NCI-H446 treated with DMSO at 0.1 percent for 48 hours (cell line): ENCODE measurements around the gene TOM1L2.

Experiments
- DNase-seq: peaks from one replicate; lab custom pipeline; 2025; lab: John Stamatoyannopoulos, UW

TOM1L2 gene

DNA sequence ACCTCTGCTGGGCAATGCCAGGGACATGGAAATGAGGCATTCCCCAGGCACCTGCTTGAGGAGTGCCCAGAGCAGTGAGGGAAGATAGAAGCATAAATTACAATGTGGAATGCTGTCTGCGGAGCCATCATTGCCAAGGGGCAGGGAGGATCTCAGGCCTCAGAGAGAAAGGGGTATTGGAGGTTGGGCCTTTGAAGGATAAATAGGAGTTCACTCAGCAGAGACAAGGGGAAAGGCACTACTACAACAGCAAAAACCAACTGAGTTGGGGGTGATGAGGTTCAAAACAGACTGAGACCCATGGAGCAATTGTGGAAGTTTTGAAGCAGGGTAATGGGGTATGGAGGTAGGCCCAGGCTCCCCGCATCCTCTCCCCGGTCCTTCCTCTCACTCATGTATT lies 168.2 kb downstream of the TOM1L2 start:
- no peak for DNase-seq

DNA sequence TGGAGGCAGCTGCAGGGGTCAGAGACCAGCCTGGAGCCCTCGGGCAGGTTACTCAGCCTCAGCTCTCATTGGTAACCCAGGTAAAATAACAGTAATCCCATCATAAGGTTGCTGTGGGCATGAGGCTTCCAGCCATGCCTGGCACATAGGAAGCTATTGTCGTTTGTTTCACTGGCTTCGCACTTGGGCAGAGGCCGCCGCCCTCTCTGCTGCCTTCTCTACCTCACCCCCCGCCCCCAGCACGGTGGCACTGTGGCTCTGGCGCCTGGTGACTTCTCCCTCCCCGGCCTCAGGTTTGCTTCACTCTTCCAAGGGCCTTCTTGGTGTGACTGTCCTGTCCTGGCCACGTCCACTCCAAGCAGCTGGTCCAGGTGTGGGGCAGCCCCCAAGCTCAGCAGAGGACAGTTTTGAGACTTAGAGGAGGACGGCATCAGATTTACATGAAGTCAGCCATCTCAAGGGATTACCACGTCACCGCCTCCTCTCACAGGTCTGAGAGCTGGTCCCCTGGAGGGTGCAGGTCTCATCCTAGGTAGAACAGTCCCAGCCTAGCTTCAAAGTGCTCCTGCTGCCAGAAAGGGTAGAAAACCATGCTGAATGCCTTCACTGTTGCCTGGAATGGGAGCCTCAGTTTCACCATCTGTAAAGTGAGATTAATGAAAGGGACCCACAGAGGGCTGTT lies 170.3 kb downstream of the TOM1L2 start:
- no peak for DNase-seq

- DNase-seq = no peak
Observed at GRCh38 chr17:17800504-17801021, 171.6 kb downstream of the TOM1L2 start.

GRCh38 chr17:17798573-17799255 lies 173.5 kb downstream of the TOM1L2 start:
- DNase-seq = no peak

DNA sequence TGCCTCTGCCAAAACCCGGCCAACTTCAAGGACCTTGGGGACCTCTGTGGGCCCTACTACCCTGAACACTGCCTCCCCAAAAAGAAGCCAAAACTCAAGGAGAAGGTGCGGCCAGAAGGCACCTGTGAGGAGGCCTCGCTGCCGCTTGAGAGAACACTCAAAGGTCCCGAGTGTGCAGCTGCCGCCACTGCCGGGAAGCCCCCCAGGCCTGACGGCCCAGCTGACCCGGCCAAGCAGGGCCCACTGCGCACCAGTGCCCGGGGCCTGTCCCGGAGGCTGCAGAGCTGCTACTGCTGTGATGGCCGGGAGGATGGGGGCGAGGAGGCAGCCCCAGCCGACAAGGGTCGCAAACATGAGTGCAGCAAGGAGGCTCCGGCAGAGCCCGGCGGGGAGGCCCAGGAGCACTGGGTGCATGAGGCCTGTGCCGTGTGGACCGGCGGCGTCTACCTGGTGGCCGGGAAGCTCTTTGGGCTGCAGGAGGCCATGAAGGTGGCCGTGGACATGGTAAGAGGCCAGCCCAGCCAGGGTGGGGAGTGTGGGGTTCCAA lies 174.1 kb downstream of the TOM1L2 start:
- no peak for DNase-seq

DNA sequence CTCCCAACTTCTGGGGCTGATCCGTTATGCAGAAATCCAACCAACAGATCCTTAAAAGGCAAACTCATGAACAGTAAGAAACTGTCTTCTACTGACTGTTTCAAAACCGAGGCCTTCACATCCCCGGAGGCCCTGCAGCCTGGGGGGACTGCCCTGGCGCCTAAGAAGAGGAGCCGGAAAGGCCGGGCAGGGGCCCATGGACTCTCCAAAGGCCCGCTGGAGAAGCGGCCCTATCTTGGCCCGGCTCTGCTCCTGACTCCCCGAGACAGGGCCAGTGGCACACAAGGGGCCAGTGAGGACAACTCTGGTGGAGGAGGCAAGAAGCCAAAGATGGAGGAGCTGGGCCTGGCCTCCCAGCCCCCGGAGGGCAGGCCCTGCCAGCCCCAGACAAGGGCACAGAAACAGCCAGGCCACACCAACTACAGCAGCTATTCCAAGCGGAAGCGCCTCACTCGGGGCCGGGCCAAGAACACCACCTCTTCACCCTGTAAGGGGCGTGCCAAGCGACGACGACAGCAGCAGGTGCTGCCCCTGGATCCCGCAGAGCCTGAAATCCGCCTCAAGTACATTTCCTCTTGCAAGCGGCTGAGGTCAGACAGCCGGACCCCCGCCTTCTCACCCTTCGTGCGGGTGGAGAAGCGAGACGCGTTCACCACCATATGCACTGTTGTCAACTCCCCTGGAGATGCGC lies 174.9 kb downstream of the TOM1L2 start:
- DNase-seq = no peak

- no peak for DNase-seq
Observed at GRCh38 chr17:17796787-17797061, 175.5 kb downstream of the TOM1L2 start.

- DNase-seq = no peak
Observed at GRCh38 chr17:17795946-17796786, 176.0 kb downstream of the TOM1L2 start.

DNA sequence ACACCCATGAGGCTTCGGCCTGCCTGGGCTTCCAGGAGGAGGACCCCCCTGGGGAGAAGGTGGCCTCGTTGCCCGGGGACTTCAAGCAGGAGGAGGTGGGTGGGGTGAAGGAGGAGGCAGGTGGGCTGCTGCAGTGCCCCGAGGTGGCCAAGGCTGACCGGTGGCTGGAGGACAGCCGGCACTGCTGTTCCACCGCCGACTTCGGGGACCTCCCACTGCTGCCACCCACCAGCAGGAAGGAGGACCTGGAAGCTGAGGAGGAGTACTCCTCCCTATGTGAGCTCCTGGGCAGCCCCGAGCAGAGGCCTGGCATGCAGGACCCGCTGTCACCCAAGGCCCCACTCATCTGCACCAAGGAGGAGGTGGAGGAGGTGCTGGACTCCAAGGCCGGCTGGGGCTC lies 176.9 kb downstream of the TOM1L2 start:
- no peak for DNase-seq

DNA sequence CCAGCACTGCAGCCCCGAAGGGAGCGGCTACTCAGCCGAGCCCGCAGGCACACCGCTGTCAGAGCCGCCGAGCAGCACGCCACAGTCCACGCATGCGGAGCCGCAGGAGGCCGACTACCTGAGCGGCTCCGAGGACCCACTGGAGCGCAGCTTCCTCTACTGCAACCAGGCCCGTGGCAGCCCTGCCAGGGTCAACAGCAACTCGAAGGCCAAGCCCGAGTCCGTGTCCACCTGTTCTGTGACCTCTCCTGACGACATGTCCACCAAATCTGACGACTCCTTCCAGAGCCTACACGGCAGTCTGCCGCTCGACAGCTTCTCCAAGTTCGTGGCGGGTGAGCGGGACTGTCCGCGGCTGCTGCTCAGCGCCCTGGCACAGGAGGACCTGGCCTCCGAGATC lies 177.8 kb downstream of the TOM1L2 start:
- no peak for DNase-seq
